ENCODE data around the gene MPZL1.

The MPZL1 gene

GRCh38 chr1:167751676-167752075, 29.9 kb downstream of the MPZL1 start:
- DNase-seq (ENCODE audit: low spot score), result no peak

- DNase-seq (ENCODE audit: low spot score), result no peak
Measured at GRCh38 chr1:167752219-167752985, 30.6 kb downstream of the MPZL1 start.

GRCh38 chr1:167755654-167756053, 33.9 kb downstream of the MPZL1 start:
- no peak for DNase-seq (ENCODE audit: low spot score)

GRCh38 chr1:167756730-167757405, 35.1 kb downstream of the MPZL1 start:
- no peak for DNase-seq (ENCODE audit: low spot score)

- DNase-seq (ENCODE audit: low spot score), result no peak
Measured at GRCh38 chr1:167757433-167758309, 35.9 kb downstream of the MPZL1 start.

GRCh38 chr1:167761400-167761799, 39.6 kb downstream of the MPZL1 start:
- DNase-seq (ENCODE audit: low spot score), result no peak

- no peak for DNase-seq (ENCODE audit: low spot score)
Measured at GRCh38 chr1:167762061-167762746, 40.4 kb downstream of the MPZL1 start.

- DNase-seq (ENCODE audit: low spot score), result no peak
Measured at GRCh38 chr1:167763525-167764220, 41.9 kb downstream of the MPZL1 start.

- no peak for DNase-seq (ENCODE audit: low spot score)
Measured at GRCh38 chr1:167764458-167765330, 42.9 kb downstream of the MPZL1 start.

- no peak for DNase-seq (ENCODE audit: low spot score)
Measured at GRCh38 chr1:167765496-167765895, 43.7 kb downstream of the MPZL1 start.

GRCh38 chr1:167766538-167766937, 44.8 kb downstream of the MPZL1 start:
- DNase-seq (ENCODE audit: low spot score), result no peak

- no peak for DNase-seq (ENCODE audit: low spot score)
Measured at GRCh38 chr1:167767761-167768160, 46.0 kb downstream of the MPZL1 start.

- DNase-seq (ENCODE audit: low spot score), result no peak
Measured at GRCh38 chr1:167770127-167770526, 48.3 kb downstream of the MPZL1 start.

- DNase-seq (ENCODE audit: low spot score), result no peak
Measured at GRCh38 chr1:167772436-167772835, 50.7 kb downstream of the MPZL1 start.

- no peak for DNase-seq (ENCODE audit: low spot score)
Measured at GRCh38 chr1:167773516-167773915, 51.7 kb downstream of the MPZL1 start.

- DNase-seq (ENCODE audit: low spot score), result no peak
Measured at GRCh38 chr1:167774710-167775109, 52.9 kb downstream of the MPZL1 start.

- DNase-seq (ENCODE audit: low spot score), result no peak
Measured at GRCh38 chr1:167775178-167775577, 53.4 kb downstream of the MPZL1 start.

- no peak for DNase-seq (ENCODE audit: low spot score)
Measured at GRCh38 chr1:167776151-167776550, 54.4 kb downstream of the MPZL1 start.

GRCh38 chr1:167776616-167777268, 55.0 kb downstream of the MPZL1 start:
- no peak for DNase-seq (ENCODE audit: low spot score)

GRCh38 chr1:167777269-167777650, 55.5 kb downstream of the MPZL1 start:
- no peak for DNase-seq (ENCODE audit: low spot score)

All from CD4-positive, alpha-beta T cell treated with Interleukin-15 for 4 hours (primary cell).